ENCODE data around the gene IARS1. TPM values are rescaled to one million over a fixed set of nuclear protein-coding genes. Genes with fewer than 3 reads are reported as not detected.

IARS1 gene
- total and polyA plus RNA-seq, 10 of the 15 experiments (the other 5 are each of a cell fraction or from before 2014, with no cell fraction given): 71.0 to 227 (median 153) TPM

DNA sequence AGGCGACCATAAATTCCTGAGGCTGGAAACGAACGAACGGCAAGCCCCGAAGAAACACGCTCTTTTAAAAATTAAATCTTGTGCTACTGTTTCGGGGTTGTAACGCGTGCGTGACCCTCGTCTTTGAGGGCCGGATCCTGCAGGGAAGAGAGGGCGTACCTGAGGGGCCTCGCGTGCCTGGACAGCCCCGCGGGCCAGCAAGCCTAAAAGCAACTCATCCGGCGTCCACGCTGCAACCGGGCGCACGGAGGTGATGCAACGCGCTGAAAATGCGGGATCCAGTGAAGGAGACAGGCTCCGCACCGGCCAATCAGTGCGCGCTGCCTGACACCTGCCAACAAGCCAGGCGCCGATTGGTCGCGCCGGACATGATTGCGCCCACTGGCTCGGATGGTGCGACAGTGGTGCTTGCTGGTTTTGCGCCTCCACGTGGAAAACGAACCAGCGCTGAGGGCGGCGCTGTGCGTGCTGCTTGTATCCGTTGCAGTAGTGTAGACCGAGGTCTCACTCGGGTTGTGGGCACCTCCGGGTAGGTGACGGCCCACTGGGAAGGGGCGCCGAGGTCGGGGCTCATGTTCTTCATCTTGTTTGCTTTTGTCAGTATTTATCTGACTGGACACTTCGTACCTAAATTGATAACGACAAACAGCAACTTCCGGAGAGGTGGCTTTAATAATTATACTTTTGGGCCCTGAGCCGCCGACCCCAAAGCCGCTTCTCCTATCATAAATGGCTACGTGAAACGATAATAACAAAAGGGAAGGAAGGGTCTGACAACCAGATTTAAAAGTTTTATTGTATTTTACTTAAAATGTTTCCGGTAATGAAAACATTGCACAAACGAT is at the start of gene IARS1 (continued):
- TF ChIP-seq ZBED1 (IDR thresholded peaks at IDR 0.05; ENCODE audit: borderline replicate concordance): no peak
- TF ChIP-seq RAD51 (IDR thresholded peaks at IDR 0.05): peak; percentile 29; the same call in 1 of the 2 replicates
- TF ChIP-seq CHD1 (IDR thresholded peaks at IDR 0.05; ENCODE audit: low read depth, low read length): no peak
- TF ChIP-seq SMARCA5 (IDR thresholded peaks at IDR 0.05): peak; percentile 63; the same call in 1 of the 2 replicates
- peak; percentile 80 for TF ChIP-seq TAF1 (IDR thresholded peaks at IDR 0.05; ENCODE audit: borderline replicate concordance, low read depth, low read length)
- peak; percentile 99 for TF ChIP-seq MYC (IDR thresholded peaks at IDR 0.05; ENCODE audit: insufficient read depth, insufficient read length, insufficient replicate concordance, low read length, severe bottlenecking)
- peak; percentile 85; the same call in 1 of the 2 replicates for TF ChIP-seq RB1 (IDR thresholded peaks at IDR 0.05; ENCODE audit: borderline replicate concordance)
- TF ChIP-seq NRF1 (conservative IDR thresholded peaks at IDR 0.05; ENCODE audit: low read depth, low read length): no peak; the same call in 1 of the 2 replicates
- TF ChIP-seq ZNF622 (IDR thresholded peaks at IDR 0.05): no peak
- peak; percentile 86 for TF ChIP-seq YY1 (IDR thresholded peaks at IDR 0.05; ENCODE audit: low read depth, low read length)
- no peak for TF ChIP-seq ZNF217 (IDR thresholded peaks at IDR 0.05)
- peak; percentile 94; the same call in 1 of the 2 replicates for TF ChIP-seq ZNF207 (IDR thresholded peaks at IDR 0.05; ENCODE audit: borderline replicate concordance)
- no peak for TF ChIP-seq NR2F1 (conservative IDR thresholded peaks at IDR 0.05)
- TF ChIP-seq, protein P1, sequence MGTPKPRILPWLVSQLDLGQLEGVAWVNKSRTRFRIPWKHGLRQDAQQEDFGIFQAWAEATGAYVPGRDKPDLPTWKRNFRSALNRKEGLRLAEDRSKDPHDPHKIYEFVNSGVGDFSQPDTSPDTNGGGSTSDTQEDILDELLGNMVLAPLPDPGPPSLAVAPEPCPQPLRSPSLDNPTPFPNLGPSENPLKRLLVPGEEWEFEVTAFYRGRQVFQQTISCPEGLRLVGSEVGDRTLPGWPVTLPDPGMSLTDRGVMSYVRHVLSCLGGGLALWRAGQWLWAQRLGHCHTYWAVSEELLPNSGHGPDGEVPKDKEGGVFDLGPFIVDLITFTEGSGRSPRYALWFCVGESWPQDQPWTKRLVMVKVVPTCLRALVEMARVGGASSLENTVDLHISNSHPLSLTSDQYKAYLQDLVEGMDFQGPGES (IDR thresholded peaks at IDR 0.05): peak; percentile 87
- TF ChIP-seq ASH2L (IDR thresholded peaks at IDR 0.05; ENCODE audit: borderline replicate concordance, low read depth): no peak; the same call in 1 of the 2 replicates
- no peak for TF ChIP-seq RCOR1 (conservative IDR thresholded peaks at IDR 0.05; ENCODE audit: low read depth, low read length)
- TF ChIP-seq CBFB (IDR thresholded peaks at IDR 0.05; ENCODE audit: low read depth): peak; percentile 69
